CD4-positive, CD25-positive, alpha-beta regulatory T cell (primary cell): ENCODE data around the gene TRIM65. TPM values are rescaled to one million over a fixed set of nuclear protein-coding genes. Genes with fewer than 3 reads are reported as not detected.
"Not testable (repeated sequence)": the region's sequence is repeated elsewhere in the genome, so short reads cannot be mapped to it uniquely, and the experiment has no call there.

Experiments used
- ATAC-seq, 2 donors: fragments of 150-1000 bp; cut with Tn5 transposase; one replicate each; pipeline ENCODE4 v1.10.0; 2021; ENCODE audit warnings: low read depth in 2 of 2, moderate number of reproducible peaks in 2 of 2, moderate library complexity in 1 of 2
- DNase-seq, 3 donors: peaks; one replicate each; pipeline versions ENCODE4 v3.0.0 to v3.0.0-alpha.2; 2012 to 2022; ENCODE audit warnings: mixed read lengths in 1 of 3
- H3K27ac ChIP-seq: one replicate; pipeline ENCODE4 v1.7.0; 2013; ENCODE audit warnings: mild to moderate bottlenecking, low read length; ENCODE audit not compliant: insufficient read depth, poor library complexity, severe bottlenecking
- H3K27me3 ChIP-seq: one replicate; pipeline ENCODE4 v1.7.0; 2013; ENCODE audit warnings: low read length; ENCODE audit not compliant: control insufficient read depth, insufficient read depth
- H3K36me3 ChIP-seq: one replicate; pipeline ENCODE4 v1.7.0; 2013; ENCODE audit warnings: mild to moderate bottlenecking, low read length, moderate library complexity; ENCODE audit not compliant: control insufficient read depth, insufficient read depth
- H3K4me1 ChIP-seq: 2 replicates; pipeline ENCODE4 v1.7.0; 2013; ENCODE audit warnings: mild to moderate bottlenecking, low read length; ENCODE audit not compliant: insufficient read depth, control insufficient read depth, poor library complexity, severe bottlenecking
- H3K4me3 ChIP-seq: one replicate; pipeline ENCODE4 v1.7.0; 2013; ENCODE audit warnings: low read depth, mild to moderate bottlenecking, low read length, moderate library complexity
- H3K9me3 ChIP-seq, 2 experiments: 1 replicate in 1 of 2; 2 replicates in 1 of 2; pipeline ENCODE4 v1.7.0; 2013; ENCODE audit warnings: low read length in 2 of 2, mild to moderate bottlenecking in 1 of 2, moderate library complexity in 1 of 2; ENCODE audit not compliant: control insufficient read depth in 2 of 2
- H3K27ac Mint-ChIP-seq, 3 donors: one replicate each; pipeline ENCODE4 v1.8.0; 2020 to 2022; ENCODE audit warnings: mild to moderate bottlenecking in 3 of 3, mixed read lengths in 3 of 3, moderate library complexity in 2 of 3
- H3K27me3 Mint-ChIP-seq: one replicate; pipeline ENCODE4 v1.8.0; 2022; ENCODE audit warnings: mild to moderate bottlenecking, mixed read lengths
- H3K36me3 Mint-ChIP-seq: one replicate; pipeline ENCODE4 v1.8.0; 2020; ENCODE audit warnings: mixed read lengths
- H3K4me1 Mint-ChIP-seq, 4 donors: one replicate each; pipeline ENCODE4 v1.8.0; 2020 to 2022; ENCODE audit warnings: mixed read lengths in 4 of 4, mild to moderate bottlenecking in 1 of 4
- H3K4me3 Mint-ChIP-seq, 4 donors: one replicate each; pipeline ENCODE4 v1.8.0; 2020 to 2022; ENCODE audit warnings: mild to moderate bottlenecking in 4 of 4, mixed read lengths in 4 of 4, moderate library complexity in 3 of 4
- H3K9me3 Mint-ChIP-seq, 7 donors: one replicate each; pipeline ENCODE4 v1.8.0; 2020 to 2022; ENCODE audit warnings: mixed read lengths in 7 of 7, mild to moderate bottlenecking in 3 of 7, moderate library complexity in 2 of 7
- polyA plus RNA-seq, 4 donors: library from polyadenylated mRNA; unstranded; fragments of 300-500 nt; fragmentation: Illumina TruSeq; gene quantifications; one replicate each; pipeline ENCODE4 v1.2.3, GENCODE V29; 2021
- total RNA-seq: library from RNA; stranded (reverse); gene quantifications from one replicate; pipeline ENCODE4 v1.2.3, GENCODE V29; 2022

Gene TRIM65
- total and polyA plus RNA-seq, 5 donors from 2014 or later, result 16.9 to 24.3 (median 19.9) TPM

GRCh38 chr17:75891605-75892555 lies 4.9 kb downstream of the TRIM65 start:
- DNase-seq (no peak), ATAC-seq (no peak)
- H3K27me3 Mint-ChIP-seq, result no peaks in the 10 kb centered on the region
- Histone ChIP-seq H3K27ac (no peak overlapping the region), H3K36me3 (peaks cover 3% of the 10 kb centered on the region), H3K9me3 (no peaks in the 10 kb centered on the region), H3K27me3 (no peaks in the 10 kb centered on the region), H3K4me1 (peaks cover 12% of the 10 kb centered on the region), H3K4me3 (no peak overlapping the region)
- H3K4me3 Mint-ChIP-seq, result no peak overlapping the region
- peak overlapping the region in 1 of 3 donors; percentile 43 for H3K27ac Mint-ChIP-seq
- H3K9me3 Mint-ChIP-seq, result no peaks in the 10 kb centered on the region
- H3K4me1 Mint-ChIP-seq, result peaks cover 0 to 23% (median 11%) of the 10 kb centered on the region in 4 donors
- H3K36me3 Mint-ChIP-seq, result peaks cover 3% of the 10 kb centered on the region

GRCh38 chr17:75891022-75891604 lies 5.6 kb downstream of the TRIM65 start:
- H3K4me3 ChIP-seq, result no peak overlapping the region
- no peaks in the 10 kb centered on the region for H3K9me3 ChIP-seq
- DNase-seq, result no peak
- H3K4me1 ChIP-seq, result peaks cover 12% of the 10 kb centered on the region
- H3K9me3 Mint-ChIP-seq, result no peaks in the 10 kb centered on the region
- no peak for ATAC-seq
- peak overlapping the region in 1 of 3 donors; percentile 43 for H3K27ac Mint-ChIP-seq
- peaks cover 3% of the 10 kb centered on the region for H3K36me3 Mint-ChIP-seq
- no peaks in the 10 kb centered on the region for H3K27me3 ChIP-seq
- peaks cover 3% of the 10 kb centered on the region for H3K36me3 ChIP-seq
- no peak overlapping the region for H3K27ac ChIP-seq
- H3K27me3 Mint-ChIP-seq, result no peaks in the 10 kb centered on the region
- H3K4me3 Mint-ChIP-seq, result no peak overlapping the region
- H3K4me1 Mint-ChIP-seq, result peaks cover 0 to 23% (median 11%) of the 10 kb centered on the region in 4 donors

GRCh38 chr17:75889454-75889853 lies 7.3 kb downstream of the TRIM65 start:
- Mint-ChIP-seq H3K27ac (peak overlapping the region in 2 of 3 donors; percentile 8 to 52), H3K36me3 (peaks cover 3% of the 10 kb centered on the region), H3K27me3 (no peaks in the 10 kb centered on the region), H3K4me3 (no peak overlapping the region), H3K9me3 (no peaks in the 10 kb centered on the region), H3K4me1 (peaks cover 0 to 11% (median 3%) of the 10 kb centered on the region in 4 donors)
- H3K27me3 ChIP-seq, result no peaks in the 10 kb centered on the region
- H3K4me3 ChIP-seq, result no peak overlapping the region
- H3K27ac ChIP-seq, result no peak overlapping the region
- DNase-seq (no peak), ATAC-seq (no peak)
- H3K36me3 ChIP-seq, result peaks cover 3% of the 10 kb centered on the region
- no peaks in the 10 kb centered on the region for H3K9me3 ChIP-seq
- no peaks in the 10 kb centered on the region for H3K4me1 ChIP-seq

GRCh38 chr17:75888484-75888883 lies 8.3 kb downstream of the TRIM65 start:
- H3K4me3 ChIP-seq, result no peak overlapping the region
- DNase-seq (no peak), ATAC-seq (no peak)
- Mint-ChIP-seq H3K4me1 (peaks cover 0 to 2% (median 0%) of the 10 kb centered on the region in 4 donors), H3K4me3 (no peak overlapping the region), H3K27ac (no peak overlapping the region), H3K9me3 (no peaks in the 10 kb centered on the region), H3K36me3 (peaks cover 3% of the 10 kb centered on the region), H3K27me3 (no peaks in the 10 kb centered on the region)
- H3K9me3 ChIP-seq, result no peaks in the 10 kb centered on the region
- no peaks in the 10 kb centered on the region for H3K4me1 ChIP-seq
- H3K36me3 ChIP-seq, result peaks cover 3% of the 10 kb centered on the region
- no peak overlapping the region for H3K27ac ChIP-seq
- H3K27me3 ChIP-seq, result no peaks in the 10 kb centered on the region

- not testable (repeated sequence) for H3K4me1 ChIP-seq, H3K27ac ChIP-seq, ATAC-seq, H3K4me1 Mint-ChIP-seq, DNase-seq, H3K36me3 ChIP-seq, H3K27me3 ChIP-seq, H3K27me3 Mint-ChIP-seq, H3K36me3 Mint-ChIP-seq, H3K9me3 ChIP-seq, H3K4me3 ChIP-seq, H3K9me3 Mint-ChIP-seq
- peak overlapping the region in 2 of 3 donors; percentile 38 to 59 for H3K27ac Mint-ChIP-seq
- H3K4me3 Mint-ChIP-seq, result peak overlapping the region in 1 of 4 donors; percentile 56
Observed at GRCh38 chr17:75885860-75886259, 10.9 kb downstream of the TRIM65 start.

GRCh38 chr17:75885431-75885830 lies 11.3 kb downstream of the TRIM65 start:
- Mint-ChIP-seq H3K27me3 (peaks cover 5% of the 10 kb centered on the region), H3K9me3 (no peaks in the 10 kb centered on the region), H3K27ac (peak overlapping the region in 1 of 3 donors; percentile 59), H3K4me1 (no peaks in the 10 kb centered on the region), H3K36me3 (peaks cover 3% of the 10 kb centered on the region), H3K4me3 (peak overlapping the region in 1 of 4 donors; percentile 56)
- Histone ChIP-seq H3K36me3 (no peaks in the 10 kb centered on the region), H3K9me3 (no peaks in the 10 kb centered on the region), H3K27me3 (no peaks in the 10 kb centered on the region), H3K27ac (no peak overlapping the region), H3K4me3 (no peak overlapping the region), H3K4me1 (no peaks in the 10 kb centered on the region)
- ATAC-seq (no peak), DNase-seq (no peak)

GRCh38 chr17:75881678-75882454 lies 14.9 kb downstream of the TRIM65 start:
- no peaks in the 10 kb centered on the region for H3K27me3 ChIP-seq
- no peak overlapping the region for H3K27ac ChIP-seq
- Mint-ChIP-seq H3K4me3 (peak overlapping the region in 1 of 4 donors; percentile 51), H3K36me3 (no peaks in the 10 kb centered on the region), H3K4me1 (peaks cover 0 to 18% (median 3%) of the 10 kb centered on the region in 4 donors), H3K27ac (peak overlapping the region in 1 of 3 donors; percentile 43), H3K27me3 (peaks cover 12% of the 10 kb centered on the region), H3K9me3 (no peaks in the 10 kb centered on the region)
- no peak for ATAC-seq
- H3K4me1 ChIP-seq, result peaks cover 17% of the 10 kb centered on the region
- DNase-seq, result no peak
- no peaks in the 10 kb centered on the region for H3K36me3 ChIP-seq
- no peaks in the 10 kb centered on the region for H3K9me3 ChIP-seq
- no peak overlapping the region for H3K4me3 ChIP-seq
